Skeletal muscle satellite cell (primary cell): ENCODE results near the gene STAG3.
"Not testable (repeated sequence)": the region's sequence is repeated elsewhere in the genome, so short reads cannot be mapped to it uniquely, and the experiment has no call there.

Source experiments
- H3K27me3 ChIP-seq: 2 replicates; pipeline ENCODE4 v1.7.0; 2013; ENCODE audit warnings: low read length; ENCODE audit not compliant: control insufficient read depth, insufficient read depth
- H3K36me3 ChIP-seq: 2 replicates; pipeline ENCODE4 v1.7.0; 2013; ENCODE audit warnings: mild to moderate bottlenecking, control low read depth, low read length; ENCODE audit not compliant: insufficient read depth
- H3K4me1 ChIP-seq: 2 replicates; pipeline ENCODE4 v1.7.0; 2013; ENCODE audit warnings: low read length; ENCODE audit not compliant: control insufficient read depth, insufficient read depth
- H3K4me2 ChIP-seq: 2 replicates; pipeline ENCODE4 v1.7.0; 2013; ENCODE audit warnings: mild to moderate bottlenecking, low read length
- H3K4me3 ChIP-seq: 2 replicates; pipeline ENCODE4 v1.7.0; 2013; ENCODE audit warnings: low read length
- H3K9ac ChIP-seq: 2 replicates; pipeline ENCODE4 v1.7.0; 2013; ENCODE audit warnings: mild to moderate bottlenecking, low read depth, low read length, moderate library complexity
- H3K9me3 ChIP-seq: replicated peaks from 2 replicates; pipeline ENCODE4 v1.7.0; 2013; ENCODE audit warnings: mild to moderate bottlenecking, control low read depth, low read length

The STAG3 gene

DNA sequence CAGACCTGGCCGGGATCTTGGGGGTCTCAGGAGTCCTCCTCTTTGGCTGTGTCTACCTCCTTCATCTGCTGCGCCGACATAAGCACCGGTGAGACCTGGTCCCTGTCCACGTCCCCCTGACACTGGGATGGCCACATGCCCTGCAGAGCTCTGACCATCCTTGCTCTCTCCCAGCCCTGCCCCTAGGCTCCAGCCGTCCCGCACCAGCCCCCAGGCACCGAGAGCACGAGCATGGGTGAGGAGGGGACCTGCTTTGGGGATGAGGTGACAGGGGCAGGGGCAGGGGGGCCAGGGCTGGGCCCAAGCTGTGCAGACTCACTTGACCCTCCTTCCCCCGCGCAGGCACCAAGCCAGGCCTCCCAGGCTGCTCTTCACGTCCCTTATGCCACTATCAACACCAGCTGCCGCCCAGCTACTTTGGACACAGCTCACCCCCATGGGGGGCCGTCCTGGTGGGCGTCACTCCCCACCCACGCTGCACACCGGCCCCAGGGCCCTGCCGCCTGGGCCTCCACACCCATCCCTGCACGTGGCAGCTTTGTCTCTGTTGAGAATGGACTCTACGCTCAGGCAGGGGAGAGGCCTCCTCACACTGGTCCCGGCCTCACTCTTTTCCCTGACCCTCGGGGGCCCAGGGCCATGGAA, 43.0 kb downstream of the STAG3 start:
- H3K36me3 ChIP-seq = no peaks in the 10 kb centered on the region
- H3K4me1 ChIP-seq = no peaks in the 10 kb centered on the region
- H3K9ac ChIP-seq = no peak overlapping the region
- no peak overlapping the region for H3K4me2 ChIP-seq
- H3K27me3 ChIP-seq = no peaks in the 10 kb centered on the region
- H3K4me3 ChIP-seq = no peak overlapping the region
- no peaks in the 10 kb centered on the region for H3K9me3 ChIP-seq

DNA sequence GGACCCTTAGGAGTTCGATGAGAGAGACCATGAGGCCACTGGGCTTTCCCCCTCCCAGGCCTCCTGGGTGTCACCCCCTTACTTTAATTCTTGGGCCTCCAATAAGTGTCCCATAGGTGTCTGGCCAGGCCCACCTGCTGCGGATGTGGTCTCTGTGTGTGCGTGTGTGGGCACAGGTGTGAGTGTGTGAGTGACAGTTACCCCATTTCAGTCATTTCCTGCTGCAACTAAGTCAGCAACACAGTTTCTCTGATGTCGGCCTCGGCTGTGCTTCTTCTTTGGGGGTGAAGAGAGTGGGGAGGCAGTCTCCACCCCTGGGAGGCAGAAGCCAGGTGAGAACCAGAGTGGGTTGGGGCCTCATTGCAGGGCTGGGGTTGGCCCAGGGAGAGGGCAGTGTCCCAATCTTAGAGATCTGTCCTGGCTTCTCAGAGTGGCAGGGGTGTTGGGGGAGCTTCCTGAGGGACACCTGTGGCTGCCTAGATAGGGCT, 43.6 kb downstream of the STAG3 start:
- H3K9ac ChIP-seq = no peak overlapping the region
- H3K36me3 ChIP-seq = no peaks in the 10 kb centered on the region
- H3K27me3 ChIP-seq = no peaks in the 10 kb centered on the region
- H3K4me2 ChIP-seq = no peak overlapping the region
- H3K4me1 ChIP-seq = no peaks in the 10 kb centered on the region
- no peak overlapping the region for H3K4me3 ChIP-seq
- H3K9me3 ChIP-seq = no peaks in the 10 kb centered on the region

DNA sequence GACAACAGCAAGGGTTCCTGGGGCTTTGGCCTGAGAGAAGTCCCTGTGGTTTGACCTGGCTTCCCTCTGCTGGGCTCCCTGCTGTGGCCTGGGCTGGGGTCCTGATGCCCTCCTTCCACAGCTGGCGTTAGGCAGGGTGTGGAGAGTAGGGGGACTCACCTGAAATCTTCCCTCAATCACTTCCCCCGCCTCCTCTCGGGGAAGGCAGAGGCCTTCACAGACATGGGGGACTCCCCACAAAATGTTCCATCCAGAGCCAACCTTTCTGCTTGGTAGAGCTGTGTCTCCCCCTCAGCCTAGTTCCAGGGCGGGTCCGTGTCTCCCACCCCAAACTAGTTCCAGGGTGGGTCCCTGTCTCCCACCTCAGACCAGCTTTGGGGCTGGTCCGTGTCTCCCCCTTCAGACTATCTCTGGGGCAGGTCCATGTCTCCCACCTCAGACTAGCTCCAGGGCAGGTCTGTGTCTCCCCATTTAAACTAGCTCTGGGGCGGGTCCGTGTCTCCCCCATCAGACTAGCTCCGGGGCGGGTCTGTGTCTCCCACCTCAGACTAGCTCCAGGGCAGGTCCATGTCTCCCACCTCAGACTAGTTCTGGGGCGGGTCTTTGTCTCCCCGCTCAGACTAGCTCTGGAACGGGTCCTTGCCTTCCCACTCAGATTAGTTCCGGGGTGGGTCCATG, 44.2 kb downstream of the STAG3 start:
- Histone ChIP-seq H3K36me3 (no peaks in the 10 kb centered on the region), H3K4me1 (no peaks in the 10 kb centered on the region), H3K4me3 (no peak overlapping the region), H3K27me3 (no peaks in the 10 kb centered on the region), H3K4me2 (no peak overlapping the region), H3K9ac (no peak overlapping the region), H3K9me3 (no peaks in the 10 kb centered on the region)

DNA sequence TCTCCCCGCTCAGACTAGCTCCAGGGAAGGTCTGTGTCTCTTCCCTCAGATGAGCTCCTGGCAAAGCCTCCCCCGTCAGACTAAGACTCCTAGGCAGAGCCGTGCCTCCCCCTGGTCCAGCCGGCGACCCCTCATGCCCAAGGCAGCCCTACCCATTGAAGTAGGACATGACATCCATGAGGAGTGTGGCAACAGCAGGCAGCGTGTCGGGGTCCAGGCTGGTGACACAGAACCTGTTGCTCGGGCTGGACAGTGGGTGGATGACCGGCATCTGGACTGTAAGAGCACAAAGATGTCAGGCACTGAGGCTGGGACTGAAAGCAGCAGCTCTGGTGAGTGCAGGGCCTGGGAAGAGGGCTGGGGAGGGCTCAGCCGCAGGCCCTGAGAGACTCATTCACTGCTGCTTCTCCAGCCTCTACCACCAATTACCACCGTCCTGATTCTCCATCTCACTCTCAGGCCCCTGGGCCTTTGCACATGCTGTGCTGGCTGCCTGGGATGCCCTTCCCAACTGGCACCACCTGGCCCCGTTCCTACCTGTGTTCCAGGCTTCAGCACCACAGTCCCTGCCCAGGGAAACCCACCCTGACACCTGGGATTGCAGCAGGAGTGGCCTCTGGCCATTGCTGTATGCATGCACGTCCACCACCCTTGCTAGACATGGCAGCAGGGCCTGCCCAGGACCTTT, 44.9 kb downstream of the STAG3 start:
- H3K4me1 ChIP-seq = no peaks in the 10 kb centered on the region
- H3K4me2 ChIP-seq = no peak overlapping the region
- H3K27me3 ChIP-seq = no peaks in the 10 kb centered on the region
- H3K9ac ChIP-seq = no peak overlapping the region
- no peaks in the 10 kb centered on the region for H3K36me3 ChIP-seq
- no peaks in the 10 kb centered on the region for H3K9me3 ChIP-seq
- H3K4me3 ChIP-seq = no peak overlapping the region

DNA sequence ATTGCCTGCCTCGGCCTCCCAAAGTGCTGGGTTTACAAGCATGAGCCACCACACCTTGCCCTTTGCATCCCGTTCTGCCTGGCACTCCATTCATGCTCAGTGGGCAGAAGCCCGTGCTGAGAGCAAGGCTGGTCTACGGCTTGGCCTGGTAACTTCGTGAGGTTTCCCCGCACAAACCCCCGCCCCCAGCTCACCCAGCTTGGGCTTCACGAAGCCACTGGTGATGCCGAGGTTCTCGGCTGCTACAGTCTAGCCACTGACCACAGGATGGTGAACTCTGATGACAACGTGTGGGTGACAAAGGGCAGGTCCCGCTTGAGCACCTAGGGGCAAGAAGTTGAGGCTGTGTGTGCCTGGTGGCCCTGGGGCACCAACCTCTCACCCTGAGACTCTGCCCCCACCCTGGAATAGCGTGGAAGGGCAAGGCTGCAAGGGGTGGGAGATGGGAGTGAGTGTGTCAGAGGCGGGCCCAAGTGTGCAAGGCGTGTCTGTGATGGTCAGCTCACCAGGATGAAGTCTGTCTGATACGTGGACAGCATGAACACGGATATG, 45.7 kb downstream of the STAG3 start:
- not testable (repeated sequence) for H3K9ac ChIP-seq, H3K4me1 ChIP-seq, H3K9me3 ChIP-seq, H3K4me2 ChIP-seq, H3K36me3 ChIP-seq, H3K4me3 ChIP-seq, H3K27me3 ChIP-seq

DNA sequence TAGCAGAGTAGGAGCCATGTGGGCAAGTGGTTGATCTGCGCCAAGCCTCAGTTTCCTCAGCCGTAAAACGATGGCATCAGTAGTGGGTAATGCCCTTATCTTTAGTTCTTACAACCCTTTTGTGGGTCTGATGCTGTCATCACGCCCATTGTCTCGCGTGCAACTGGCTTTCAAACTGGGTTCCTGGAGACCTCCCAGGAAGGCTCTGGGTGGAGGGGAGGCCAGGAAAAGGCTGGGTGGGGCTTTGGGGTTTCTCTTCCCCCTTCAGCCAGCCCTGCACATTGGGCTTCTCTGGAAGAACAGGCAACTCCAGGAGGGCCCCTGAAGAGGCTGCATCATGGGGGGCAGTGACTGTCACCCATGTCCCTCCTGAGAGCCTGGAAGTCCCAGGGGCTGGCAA, 47.2 kb downstream of the STAG3 start:
- not testable (repeated sequence) for H3K36me3 ChIP-seq, H3K27me3 ChIP-seq, H3K4me2 ChIP-seq, H3K4me3 ChIP-seq, H3K4me1 ChIP-seq, H3K9me3 ChIP-seq, H3K9ac ChIP-seq

DNA sequence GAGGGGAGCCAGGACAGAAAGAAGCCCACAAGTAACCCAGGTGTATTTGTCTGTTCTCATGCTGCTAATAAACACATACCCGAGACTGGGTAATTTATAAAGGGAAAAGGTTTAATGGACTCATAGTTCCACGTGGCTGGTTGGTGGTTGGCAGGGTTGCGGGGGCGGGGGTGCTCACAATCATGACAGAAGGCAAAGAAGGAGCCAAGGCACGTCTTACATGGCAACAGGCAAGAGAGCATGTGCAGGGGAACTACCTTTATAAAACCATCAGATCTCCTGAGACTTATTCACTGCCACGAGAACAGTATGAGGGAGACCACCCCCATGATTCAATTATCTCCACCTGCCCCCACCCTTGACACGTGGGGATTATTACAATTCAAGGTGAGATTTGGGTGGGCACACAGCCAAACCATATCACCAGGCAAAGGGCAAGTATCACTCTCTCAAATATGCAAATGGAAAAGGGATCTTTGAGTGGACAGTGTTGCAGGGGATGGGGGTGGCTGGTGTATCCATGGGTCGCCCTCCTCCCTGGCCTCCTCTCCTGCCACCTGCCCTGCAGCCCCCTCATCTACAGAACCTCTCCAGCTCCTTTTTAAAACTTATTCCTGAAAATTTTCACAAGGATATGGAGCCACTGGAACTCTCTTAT, 57.1 kb downstream of the STAG3 start:
- not testable (repeated sequence) for H3K9ac ChIP-seq, H3K27me3 ChIP-seq, H3K9me3 ChIP-seq, H3K36me3 ChIP-seq, H3K4me3 ChIP-seq, H3K4me2 ChIP-seq, H3K4me1 ChIP-seq

DNA sequence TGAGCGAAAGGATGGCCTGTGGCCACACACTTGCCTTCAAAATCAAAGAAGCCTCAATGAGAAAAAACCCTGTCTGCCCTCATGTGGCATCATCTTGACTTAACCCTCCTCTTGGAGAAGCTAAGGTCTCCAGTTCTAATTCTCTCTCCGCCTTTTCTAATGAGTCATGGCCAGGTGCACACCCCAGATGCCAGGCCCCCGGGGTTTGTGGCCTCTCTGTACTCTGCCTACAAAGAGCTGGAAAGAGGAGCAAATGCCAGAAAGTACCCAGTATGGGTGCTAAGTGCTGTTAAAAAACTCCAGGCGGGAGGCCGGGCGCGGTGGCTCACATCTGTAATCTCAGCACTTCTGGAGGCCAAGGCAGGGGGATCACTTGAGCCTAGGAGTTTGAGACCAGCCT, 62.3 kb downstream of the STAG3 start:
- not testable (repeated sequence) for H3K36me3 ChIP-seq, H3K27me3 ChIP-seq, H3K4me1 ChIP-seq, H3K9ac ChIP-seq, H3K4me3 ChIP-seq, H3K4me2 ChIP-seq, H3K9me3 ChIP-seq

DNA sequence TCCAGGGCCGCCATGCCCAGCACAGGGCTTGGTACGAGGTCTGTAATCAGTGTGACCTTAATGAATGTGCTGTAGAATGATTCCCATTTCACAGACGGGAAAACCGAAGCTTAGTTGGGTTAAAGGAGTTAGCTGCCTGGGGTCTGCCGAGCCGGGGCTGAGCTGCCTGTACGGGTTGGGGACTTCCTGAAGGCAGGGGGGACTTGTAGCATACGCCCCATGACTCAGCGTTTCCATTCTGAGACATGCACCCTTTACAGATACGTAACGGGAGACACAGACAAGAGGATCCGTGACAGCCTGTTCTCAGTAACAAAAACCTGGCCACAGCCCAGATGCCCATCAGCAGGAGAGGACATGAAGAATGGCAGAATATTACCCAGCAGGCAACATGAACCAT, 65.7 kb downstream of the STAG3 start:
- not testable (repeated sequence) for H3K4me3 ChIP-seq, H3K36me3 ChIP-seq, H3K4me1 ChIP-seq, H3K27me3 ChIP-seq, H3K9ac ChIP-seq, H3K4me2 ChIP-seq, H3K9me3 ChIP-seq

DNA sequence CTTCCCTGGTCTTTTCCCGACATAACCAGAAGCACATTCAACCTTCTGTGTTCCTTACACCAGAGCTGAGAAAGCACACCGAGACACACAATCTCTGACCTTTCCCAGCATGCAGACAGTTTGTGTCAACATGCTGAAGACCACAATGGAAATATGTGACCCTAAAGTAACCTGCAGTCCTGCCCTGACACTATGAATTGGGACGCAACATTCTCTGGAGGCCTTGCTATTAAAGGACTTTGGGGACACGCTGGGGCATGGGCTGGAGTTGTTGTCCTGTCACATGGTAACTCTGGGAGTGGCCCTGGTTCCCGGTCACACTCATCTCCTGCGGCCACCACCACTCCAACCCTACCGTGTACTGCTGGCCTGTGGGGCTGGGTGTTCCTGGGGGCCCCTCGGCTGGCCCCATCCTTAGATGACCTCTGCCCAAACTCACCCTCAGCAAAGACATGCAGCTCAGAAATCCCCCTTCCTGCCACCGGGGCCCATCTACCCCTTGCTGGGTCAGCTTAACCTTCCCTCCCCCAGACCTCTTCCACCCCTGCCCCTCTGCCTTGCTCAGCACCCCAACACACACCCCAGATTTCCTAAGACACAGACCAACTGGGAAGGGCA, 67.4 kb downstream of the STAG3 start:
- not testable (repeated sequence) for H3K4me3 ChIP-seq, H3K9me3 ChIP-seq, H3K36me3 ChIP-seq, H3K9ac ChIP-seq, H3K27me3 ChIP-seq, H3K4me2 ChIP-seq, H3K4me1 ChIP-seq

DNA sequence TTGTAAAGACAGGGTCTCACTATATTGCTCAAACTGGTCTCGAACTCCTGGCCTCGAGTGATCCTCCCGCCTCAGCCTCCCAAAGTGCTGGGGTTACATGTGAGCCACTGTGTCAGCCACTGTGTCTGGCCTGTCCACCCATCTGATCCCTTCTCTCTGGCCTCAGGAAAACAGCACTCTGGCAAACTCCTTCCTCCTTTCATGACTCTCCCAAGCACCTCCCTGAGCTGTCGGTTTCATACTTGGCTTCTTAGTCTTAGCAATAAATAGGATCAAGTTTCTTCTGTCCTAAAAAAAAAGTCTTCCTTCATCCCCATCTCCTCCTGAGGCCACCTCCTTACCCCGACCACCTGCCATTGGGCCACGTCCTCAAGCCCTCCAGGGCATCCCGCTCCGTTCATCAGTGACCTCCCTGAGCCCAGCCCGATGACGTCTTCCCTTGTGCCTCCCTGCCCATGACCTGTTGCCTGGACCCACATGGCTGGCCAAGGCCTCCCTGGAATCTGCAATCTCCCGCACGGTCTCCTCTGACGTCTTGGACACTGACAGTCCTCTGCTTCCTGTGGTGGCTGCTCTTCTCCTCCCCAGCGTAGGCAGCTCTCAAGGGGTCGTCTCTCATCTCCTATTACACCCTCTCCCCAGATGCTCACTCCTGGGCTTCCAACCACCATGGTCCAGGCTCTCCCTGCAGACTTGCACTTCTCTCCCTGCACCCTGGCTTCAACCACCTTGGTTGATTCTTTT, 68.6 kb downstream of the STAG3 start:
- H3K36me3 ChIP-seq, H3K9ac ChIP-seq, H3K27me3 ChIP-seq, H3K4me3 ChIP-seq, H3K4me1 ChIP-seq, H3K9me3 ChIP-seq, H3K4me2 ChIP-seq: not testable (repeated sequence)
